Measurements from ENCODE around the gene KCNJ15. TPM values are rescaled to one million over a fixed set of nuclear protein-coding genes. Genes with fewer than 3 reads are reported as not detected.

The KCNJ15 gene
- total RNA-seq, 1 experiment from 2014 or later, result not detected

DNA sequence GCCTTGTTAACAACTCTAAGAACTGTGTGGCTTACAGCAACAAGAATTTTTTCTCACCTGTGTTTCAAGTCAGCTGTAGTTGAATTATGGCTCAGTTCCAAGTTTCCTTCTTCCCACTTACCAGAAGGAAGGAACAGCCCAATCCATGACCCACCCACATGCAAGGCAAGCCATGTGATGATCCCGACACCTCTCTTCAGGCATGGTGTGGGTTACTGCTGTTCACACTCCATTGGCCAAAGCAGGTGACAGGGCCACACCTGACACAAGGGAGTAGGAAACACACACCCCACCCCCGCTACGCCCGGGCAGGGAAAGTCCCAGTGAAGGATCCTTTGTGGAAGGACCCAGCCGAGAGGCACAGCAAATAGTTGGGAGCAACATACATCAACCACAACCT, 36.3 kb downstream of the KCNJ15 start:
- no peaks in the 10 kb centered on the region for H3K9me3 ChIP-seq (replicated peaks)
- H3K4me1 ChIP-seq, result peaks cover 8% of the 10 kb centered on the region
- no peak overlapping the region for H3K27ac ChIP-seq
- H3K27me3 ChIP-seq, result no peaks in the 10 kb centered on the region
- no peak overlapping the region for H3K4me3 ChIP-seq
- DNase-seq, result no peak
- no peaks in the 10 kb centered on the region for H3K36me3 ChIP-seq

DNA sequence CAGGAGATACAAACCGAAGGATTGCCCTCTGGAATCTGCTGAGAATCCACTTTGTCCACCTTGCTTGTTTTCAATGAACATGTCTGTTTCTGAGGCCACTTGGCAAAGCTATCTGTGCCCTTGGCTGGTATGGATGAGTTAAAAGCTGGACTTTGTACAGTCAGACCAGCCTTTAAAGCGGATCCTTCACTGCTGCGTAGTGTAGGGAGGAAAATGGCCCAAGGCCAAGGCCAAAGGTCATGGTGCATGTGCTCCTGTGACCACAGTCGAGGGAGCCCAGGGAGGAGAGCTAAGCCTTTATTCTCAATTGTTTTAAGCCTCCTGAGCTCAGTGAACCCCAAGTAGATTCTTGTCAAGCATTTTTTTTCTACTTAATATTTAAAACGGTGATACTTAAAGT, 37.0 kb downstream of the KCNJ15 start:
- no peaks in the 10 kb centered on the region for H3K36me3 ChIP-seq
- no peak overlapping the region for H3K27ac ChIP-seq
- no peak overlapping the region for H3K4me3 ChIP-seq
- H3K4me1 ChIP-seq, result peaks cover 9% of the 10 kb centered on the region
- no peaks in the 10 kb centered on the region for H3K9me3 ChIP-seq (replicated peaks)
- no peak for DNase-seq
- no peaks in the 10 kb centered on the region for H3K27me3 ChIP-seq

DNA sequence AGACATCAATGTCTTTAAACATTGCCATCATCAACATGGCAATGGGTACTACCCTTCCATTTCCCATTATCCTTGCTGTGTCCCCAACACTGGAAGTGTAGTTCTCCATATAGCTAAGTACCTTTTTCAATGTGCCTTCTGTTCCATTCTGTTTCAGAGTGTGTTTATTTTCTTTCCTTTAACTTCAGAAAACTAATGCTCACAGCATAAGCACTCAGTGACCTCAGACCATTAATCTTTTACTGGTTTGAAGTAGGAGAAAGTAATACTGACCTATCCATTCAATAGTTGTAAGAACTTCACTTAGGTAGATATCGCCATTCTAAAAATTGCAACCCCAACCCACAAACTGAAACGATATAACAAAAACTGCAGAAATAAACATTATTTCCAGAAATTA, 37.8 kb downstream of the KCNJ15 start:
- H3K36me3 ChIP-seq, result no peaks in the 10 kb centered on the region
- no peak overlapping the region for H3K4me3 ChIP-seq
- H3K27ac ChIP-seq, result no peak overlapping the region
- H3K27me3 ChIP-seq, result no peaks in the 10 kb centered on the region
- no peak for DNase-seq
- no peaks in the 10 kb centered on the region for H3K9me3 ChIP-seq (replicated peaks)
- H3K4me1 ChIP-seq, result peaks cover 9% of the 10 kb centered on the region

DNA sequence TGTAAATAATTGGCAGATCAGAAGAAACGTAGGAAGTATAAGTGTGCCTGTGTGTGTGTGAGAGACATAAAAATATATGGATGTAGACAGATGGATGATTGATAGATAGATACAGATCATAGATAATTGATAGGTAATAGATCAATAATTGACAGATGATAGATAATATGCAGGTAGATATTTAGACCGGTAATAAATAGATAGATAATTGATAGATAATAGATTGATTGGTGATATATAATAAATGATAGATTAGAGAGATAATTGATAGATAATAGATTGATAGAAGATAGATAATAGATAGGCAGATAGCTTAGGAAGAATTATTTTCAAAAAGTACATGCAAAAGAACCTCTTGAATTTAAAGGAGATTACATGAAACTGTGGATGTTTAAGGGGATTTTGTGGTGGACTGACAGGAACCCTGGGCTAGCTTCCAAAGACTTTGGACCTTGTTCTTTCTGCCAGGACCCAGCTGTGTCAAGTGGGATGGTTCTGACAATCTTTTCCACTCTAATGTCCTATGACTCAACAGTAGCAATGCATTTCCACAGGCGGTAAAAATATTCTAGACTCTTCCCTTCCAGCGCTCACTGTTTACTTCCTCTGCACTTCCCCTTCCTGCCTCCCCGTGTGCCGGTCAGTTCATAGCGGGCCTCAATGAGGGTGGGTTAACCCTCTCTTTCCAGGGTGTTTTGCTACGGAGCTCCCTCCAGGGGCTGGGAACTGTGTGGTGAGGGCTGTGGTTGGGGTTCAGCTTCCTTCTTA, 39.4 kb downstream of the KCNJ15 start:
- Histone ChIP-seq H3K27me3 (no peaks in the 10 kb centered on the region), H3K4me3 (no peak overlapping the region), H3K9me3 (replicated peaks) (no peaks in the 10 kb centered on the region), H3K4me1 (peaks cover 9% of the 10 kb centered on the region), H3K36me3 (no peaks in the 10 kb centered on the region), H3K27ac (no peak overlapping the region)
- no peak for DNase-seq

DNA sequence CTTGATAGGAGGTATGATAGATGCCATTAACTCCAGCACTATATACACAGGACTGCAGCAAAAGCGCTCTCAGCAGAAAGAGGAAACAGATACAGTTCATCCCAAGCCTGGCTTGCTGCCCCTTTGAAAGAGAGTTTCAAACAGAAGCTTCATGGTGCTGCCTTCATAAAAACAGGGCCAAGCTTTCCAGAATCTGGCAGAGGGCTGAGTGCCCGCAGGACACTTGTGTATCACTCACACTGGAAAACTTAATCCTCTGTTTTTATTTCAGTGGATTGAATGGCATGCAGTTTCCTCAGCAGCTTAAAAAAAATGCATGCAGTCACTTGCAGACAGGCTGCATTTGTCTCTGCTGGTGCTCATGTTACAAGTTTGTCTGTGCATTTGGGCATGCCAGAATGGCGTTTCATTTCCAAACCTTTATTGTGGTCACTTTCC, 40.4 kb downstream of the KCNJ15 start:
- H3K36me3 ChIP-seq, result no peaks in the 10 kb centered on the region
- no peaks in the 10 kb centered on the region for H3K27me3 ChIP-seq
- peaks cover 9% of the 10 kb centered on the region for H3K4me1 ChIP-seq
- no peaks in the 10 kb centered on the region for H3K9me3 ChIP-seq (replicated peaks)
- H3K4me3 ChIP-seq, result no peak overlapping the region
- peak; percentile 16 to 56 for DNase-seq
- no peak overlapping the region for H3K27ac ChIP-seq

DNA sequence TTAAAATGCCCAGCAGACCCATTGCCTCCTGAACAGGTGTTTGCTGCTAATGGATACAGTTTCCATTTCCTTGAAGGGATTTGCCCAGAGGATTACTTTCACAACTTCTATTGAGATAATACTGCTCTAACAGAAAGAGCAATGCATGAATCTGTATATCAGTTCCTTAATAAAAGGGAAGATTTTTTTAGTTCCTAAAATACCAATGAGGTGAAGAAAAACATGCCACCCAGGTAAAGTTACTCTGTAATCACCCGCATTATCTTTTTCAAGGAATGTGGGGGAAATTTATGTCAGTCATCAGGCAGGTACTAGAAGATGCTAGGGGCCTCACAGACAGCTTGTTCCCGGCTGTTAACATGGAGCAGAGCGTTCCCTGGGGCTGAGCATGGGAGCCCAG, 41.1 kb downstream of the KCNJ15 start:
- Histone ChIP-seq H3K4me3 (no peak overlapping the region), H3K9me3 (replicated peaks) (no peaks in the 10 kb centered on the region), H3K27ac (no peak overlapping the region), H3K4me1 (peaks cover 9% of the 10 kb centered on the region), H3K36me3 (no peaks in the 10 kb centered on the region), H3K27me3 (no peaks in the 10 kb centered on the region)
- no peak for DNase-seq

DNA sequence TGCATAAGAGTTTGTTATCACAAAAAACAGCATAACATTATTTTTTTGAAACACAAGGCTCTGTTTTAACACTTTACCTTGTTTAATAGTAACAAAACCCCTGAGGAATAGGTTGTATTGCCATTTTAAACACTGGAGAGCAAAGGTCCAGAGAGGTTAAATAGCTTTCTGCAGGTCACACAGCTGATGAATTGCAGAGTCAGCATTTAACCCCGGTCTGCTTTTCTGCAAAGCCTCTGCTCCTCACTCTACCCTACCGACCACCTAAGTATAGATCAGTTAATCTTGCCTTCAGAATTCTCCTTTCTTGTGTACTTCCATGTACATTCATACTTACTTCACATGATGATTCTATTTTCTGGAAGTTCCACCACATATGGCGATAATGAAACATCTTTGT, 42.0 kb downstream of the KCNJ15 start:
- H3K36me3 ChIP-seq, result no peaks in the 10 kb centered on the region
- DNase-seq, result no peak
- no peak overlapping the region for H3K27ac ChIP-seq
- H3K4me1 ChIP-seq, result peaks cover 9% of the 10 kb centered on the region
- H3K4me3 ChIP-seq, result no peak overlapping the region
- H3K9me3 ChIP-seq (replicated peaks), result no peaks in the 10 kb centered on the region
- H3K27me3 ChIP-seq, result no peaks in the 10 kb centered on the region

DNA sequence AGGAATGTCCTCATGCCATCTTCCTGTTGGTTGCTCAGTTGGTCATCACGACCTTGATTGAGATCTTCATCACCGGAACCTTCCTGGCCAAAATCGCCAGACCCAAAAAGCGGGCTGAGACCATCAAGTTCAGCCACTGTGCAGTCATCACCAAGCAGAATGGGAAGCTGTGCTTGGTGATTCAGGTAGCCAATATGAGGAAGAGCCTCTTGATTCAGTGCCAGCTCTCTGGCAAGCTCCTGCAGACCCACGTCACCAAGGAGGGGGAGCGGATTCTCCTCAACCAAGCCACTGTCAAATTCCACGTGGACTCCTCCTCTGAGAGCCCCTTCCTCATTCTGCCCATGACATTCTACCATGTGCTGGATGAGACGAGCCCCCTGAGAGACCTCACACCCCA, 42.9 kb downstream of the KCNJ15 start:
- H3K36me3 ChIP-seq, result no peaks in the 10 kb centered on the region
- H3K4me3 ChIP-seq, result no peak overlapping the region
- peaks cover 9% of the 10 kb centered on the region for H3K4me1 ChIP-seq
- no peak for DNase-seq
- H3K9me3 ChIP-seq (replicated peaks), result no peaks in the 10 kb centered on the region
- no peaks in the 10 kb centered on the region for H3K27me3 ChIP-seq
- no peak overlapping the region for H3K27ac ChIP-seq

DNA sequence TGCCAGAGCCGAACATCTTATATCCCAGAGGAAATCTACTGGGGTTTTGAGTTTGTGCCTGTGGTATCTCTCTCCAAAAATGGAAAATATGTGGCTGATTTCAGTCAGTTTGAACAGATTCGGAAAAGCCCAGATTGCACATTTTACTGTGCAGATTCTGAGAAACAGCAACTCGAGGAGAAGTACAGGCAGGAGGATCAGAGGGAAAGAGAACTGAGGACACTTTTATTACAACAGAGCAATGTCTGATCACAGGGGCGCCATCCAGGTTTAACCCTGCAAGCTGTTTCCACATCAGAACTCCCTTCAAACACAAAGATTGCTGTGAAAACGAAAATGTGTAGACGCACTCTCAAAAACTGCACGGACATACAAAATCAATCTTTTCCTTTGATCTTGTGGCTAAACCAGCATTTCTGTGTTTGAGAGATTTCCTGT, 43.4 kb downstream of the KCNJ15 start:
- Histone ChIP-seq H3K27me3 (no peaks in the 10 kb centered on the region), H3K36me3 (no peaks in the 10 kb centered on the region), H3K27ac (no peak overlapping the region), H3K4me1 (peaks cover 9% of the 10 kb centered on the region), H3K4me3 (no peak overlapping the region), H3K9me3 (replicated peaks) (no peaks in the 10 kb centered on the region)
- no peak for DNase-seq

DNA sequence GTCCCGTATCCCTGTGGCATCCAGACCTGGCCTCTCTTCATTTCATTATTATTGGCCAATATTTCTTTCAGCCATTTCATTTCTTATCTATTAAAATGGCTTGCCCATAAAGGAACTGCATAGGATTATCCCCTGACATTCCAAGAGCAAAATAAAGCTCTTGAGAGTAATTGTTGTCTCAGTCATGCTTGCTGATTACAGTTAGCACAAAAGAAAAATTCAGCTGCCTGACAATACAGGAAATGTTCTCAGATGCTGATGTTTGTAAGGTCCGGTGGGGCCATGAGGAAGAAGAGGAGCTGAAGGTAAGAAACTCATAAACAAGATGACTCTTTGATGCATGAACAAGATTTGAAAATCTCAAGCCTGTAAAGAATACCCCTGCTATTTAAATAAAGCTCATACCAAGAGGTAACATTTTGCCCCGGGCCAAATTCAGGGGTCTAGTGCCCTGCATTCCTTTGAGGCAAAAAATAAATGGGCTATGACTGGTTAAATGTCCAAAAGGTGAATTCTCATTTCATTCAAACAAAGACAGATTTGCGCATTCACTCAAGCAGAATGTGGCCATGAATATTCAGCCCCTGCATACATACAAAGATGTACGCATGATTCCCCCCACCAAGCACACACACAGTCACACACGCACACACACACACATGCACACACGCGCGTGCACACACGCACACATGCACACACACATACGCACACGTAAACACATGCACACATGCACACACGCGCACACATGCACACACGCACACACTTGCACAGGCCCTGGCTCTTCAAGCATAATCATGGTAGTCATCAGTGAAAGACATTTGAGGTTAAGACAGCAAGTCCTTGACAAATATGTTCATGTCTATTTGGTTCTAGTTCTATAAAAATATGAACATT, 44.8 kb downstream of the KCNJ15 start:
- no peaks in the 10 kb centered on the region for H3K9me3 ChIP-seq (replicated peaks)
- no peak for DNase-seq
- H3K27me3 ChIP-seq, result no peaks in the 10 kb centered on the region
- no peak overlapping the region for H3K4me3 ChIP-seq
- H3K36me3 ChIP-seq, result no peaks in the 10 kb centered on the region
- no peak overlapping the region for H3K27ac ChIP-seq
- H3K4me1 ChIP-seq, result peaks cover 9% of the 10 kb centered on the region

DNA sequence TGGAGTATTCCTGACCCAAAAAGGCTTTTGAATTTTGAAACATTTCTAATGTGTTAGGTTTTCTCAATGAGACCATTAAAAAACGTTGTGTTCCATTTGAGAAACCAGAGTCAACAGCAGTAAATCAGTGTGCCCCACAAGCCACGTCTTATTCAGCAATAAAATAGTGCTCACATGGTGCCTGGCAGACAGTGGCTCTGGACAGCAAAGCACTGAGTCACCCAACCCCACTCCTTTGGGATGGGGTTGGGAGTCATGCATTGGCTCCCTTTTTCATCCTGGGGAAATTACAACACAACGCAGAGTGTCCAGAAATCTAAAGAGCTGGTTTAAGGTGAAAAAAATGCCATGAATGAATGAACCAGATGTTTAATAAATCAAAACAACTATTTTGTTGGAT, 46.5 kb downstream of the KCNJ15 start:
- Histone ChIP-seq H3K27ac (no peak overlapping the region), H3K36me3 (no peaks in the 10 kb centered on the region), H3K9me3 (replicated peaks) (no peaks in the 10 kb centered on the region), H3K4me3 (no peak overlapping the region), H3K27me3 (0 out of 2 replicates have a peak, but pooled peaks cover 5% of the 10 kb centered on the region), H3K4me1 (no peaks in the 10 kb centered on the region)
- no peak for DNase-seq

DNA sequence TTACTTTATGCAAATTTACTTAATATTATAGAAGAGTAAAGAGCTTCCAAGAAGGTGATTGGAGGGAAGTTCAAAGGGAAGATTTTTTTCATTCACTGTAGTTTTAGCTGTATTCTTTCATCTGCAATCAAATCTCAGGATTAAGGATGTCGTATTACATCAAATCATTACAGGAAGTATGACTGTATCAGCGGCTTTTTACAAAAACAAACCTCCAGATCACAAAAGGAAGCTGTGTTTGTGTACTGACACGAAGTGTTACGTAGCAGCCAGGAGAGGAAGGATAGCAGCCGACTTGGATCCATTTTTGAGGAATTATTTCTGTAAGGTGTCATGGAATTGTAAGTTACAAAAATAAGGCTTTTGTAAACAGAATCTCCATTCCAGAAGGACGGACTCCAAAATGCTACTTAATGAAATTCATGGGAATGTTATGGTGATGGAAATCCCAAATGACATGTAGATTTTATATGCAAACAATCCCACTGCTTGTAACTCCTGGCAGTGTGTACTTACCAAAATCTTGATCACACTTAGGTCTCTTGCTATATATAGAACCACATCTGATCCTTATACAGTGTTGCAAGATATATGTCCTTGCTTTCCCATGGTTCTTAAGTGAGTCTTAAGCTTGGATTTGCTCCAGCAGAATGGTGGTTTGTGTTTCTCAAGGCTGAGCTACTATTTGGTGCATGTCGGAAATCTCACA, 49.8 kb downstream of the KCNJ15 start:
- no peak for DNase-seq
- H3K27ac ChIP-seq, result no peak overlapping the region
- 0 out of 2 replicates have a peak, but pooled peaks cover 5% of the 10 kb centered on the region for H3K27me3 ChIP-seq
- no peaks in the 10 kb centered on the region for H3K9me3 ChIP-seq (replicated peaks)
- H3K36me3 ChIP-seq, result no peaks in the 10 kb centered on the region
- H3K4me3 ChIP-seq, result no peak overlapping the region
- no peaks in the 10 kb centered on the region for H3K4me1 ChIP-seq

DNA sequence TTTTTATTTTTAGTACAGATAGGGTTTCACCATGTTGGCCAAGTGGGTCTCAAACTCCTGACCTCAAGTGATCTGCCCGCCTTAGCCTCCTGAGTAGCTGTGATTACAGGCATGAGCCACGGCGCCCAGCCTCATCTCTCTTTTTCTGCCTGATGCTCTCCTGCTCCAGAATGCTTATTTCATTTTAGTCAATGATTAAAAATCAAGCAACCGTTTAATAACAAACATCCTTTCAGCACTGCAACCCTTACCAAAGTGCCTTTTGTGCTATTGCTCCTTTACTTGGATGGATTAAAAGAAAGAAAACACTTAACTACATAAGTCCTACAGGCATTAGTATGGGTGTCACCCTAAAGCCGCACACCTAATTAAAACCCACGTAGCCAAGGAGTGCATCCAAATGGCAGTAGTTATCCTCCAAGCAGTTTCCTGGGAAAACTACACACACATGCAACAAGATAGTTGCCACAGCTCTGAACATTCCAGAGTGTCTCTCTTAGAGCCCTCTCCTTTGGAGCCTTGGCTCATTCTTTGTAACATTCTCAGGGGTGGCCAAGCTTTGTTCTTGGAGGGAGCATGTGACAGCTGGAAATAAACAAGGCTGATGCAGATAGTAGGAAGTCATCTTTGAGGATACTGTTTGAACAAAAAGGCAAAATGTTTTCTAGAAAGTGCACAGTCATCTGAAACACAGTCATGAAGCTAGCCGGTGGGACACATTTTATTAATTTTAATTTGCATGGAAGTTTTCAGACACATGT, 51.2 kb downstream of the KCNJ15 start:
- H3K36me3 ChIP-seq, result no peaks in the 10 kb centered on the region
- H3K9me3 ChIP-seq (replicated peaks), result no peaks in the 10 kb centered on the region
- DNase-seq, result no peak
- H3K27ac ChIP-seq, result no peak overlapping the region
- H3K27me3 ChIP-seq, result peaks cover 5% of the 10 kb centered on the region; the same call in 1 of the 2 replicates
- H3K4me1 ChIP-seq, result no peaks in the 10 kb centered on the region
- no peak overlapping the region for H3K4me3 ChIP-seq

DNA sequence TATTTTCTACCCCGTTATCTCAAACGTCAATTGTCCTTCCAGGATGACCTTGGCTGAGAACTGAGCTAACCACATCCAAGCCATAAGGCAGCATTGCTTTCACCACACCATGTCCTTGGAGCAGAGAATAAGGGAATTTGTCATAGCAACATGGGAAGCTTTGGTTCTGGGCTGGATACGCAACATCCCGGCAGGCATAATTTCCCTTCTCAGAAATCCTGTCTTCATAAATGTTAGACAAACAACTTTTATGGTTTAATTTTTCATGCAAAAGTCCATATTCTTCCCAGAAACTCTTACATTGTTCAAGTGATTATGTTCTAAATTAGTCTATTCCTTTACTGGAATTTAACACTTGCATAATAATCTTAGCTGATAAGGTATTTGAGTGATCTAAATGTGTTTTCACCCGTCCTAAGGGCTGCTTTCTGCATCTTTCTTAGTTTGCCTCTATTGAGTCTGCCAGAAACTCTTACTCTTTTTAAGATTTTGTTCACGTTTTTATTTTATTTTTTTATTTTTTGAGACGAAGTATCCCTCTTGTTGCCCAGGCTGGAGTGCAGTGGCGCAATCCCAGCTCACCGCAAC, 51.8 kb downstream of the KCNJ15 start:
- no peaks in the 10 kb centered on the region for H3K36me3 ChIP-seq
- H3K9me3 ChIP-seq (replicated peaks), result no peaks in the 10 kb centered on the region
- no peak overlapping the region for H3K27ac ChIP-seq
- peaks cover 5% of the 10 kb centered on the region; the same call in 1 of the 2 replicates for H3K27me3 ChIP-seq
- H3K4me3 ChIP-seq, result no peak overlapping the region
- DNase-seq, result no peak
- no peaks in the 10 kb centered on the region for H3K4me1 ChIP-seq
